ENCODE data around the gene TMEM178B.
"Not testable (repeated sequence)": the region's sequence is repeated elsewhere in the genome, so short reads cannot be mapped to it uniquely, and the experiment has no call there.

TMEM178B gene

DNA sequence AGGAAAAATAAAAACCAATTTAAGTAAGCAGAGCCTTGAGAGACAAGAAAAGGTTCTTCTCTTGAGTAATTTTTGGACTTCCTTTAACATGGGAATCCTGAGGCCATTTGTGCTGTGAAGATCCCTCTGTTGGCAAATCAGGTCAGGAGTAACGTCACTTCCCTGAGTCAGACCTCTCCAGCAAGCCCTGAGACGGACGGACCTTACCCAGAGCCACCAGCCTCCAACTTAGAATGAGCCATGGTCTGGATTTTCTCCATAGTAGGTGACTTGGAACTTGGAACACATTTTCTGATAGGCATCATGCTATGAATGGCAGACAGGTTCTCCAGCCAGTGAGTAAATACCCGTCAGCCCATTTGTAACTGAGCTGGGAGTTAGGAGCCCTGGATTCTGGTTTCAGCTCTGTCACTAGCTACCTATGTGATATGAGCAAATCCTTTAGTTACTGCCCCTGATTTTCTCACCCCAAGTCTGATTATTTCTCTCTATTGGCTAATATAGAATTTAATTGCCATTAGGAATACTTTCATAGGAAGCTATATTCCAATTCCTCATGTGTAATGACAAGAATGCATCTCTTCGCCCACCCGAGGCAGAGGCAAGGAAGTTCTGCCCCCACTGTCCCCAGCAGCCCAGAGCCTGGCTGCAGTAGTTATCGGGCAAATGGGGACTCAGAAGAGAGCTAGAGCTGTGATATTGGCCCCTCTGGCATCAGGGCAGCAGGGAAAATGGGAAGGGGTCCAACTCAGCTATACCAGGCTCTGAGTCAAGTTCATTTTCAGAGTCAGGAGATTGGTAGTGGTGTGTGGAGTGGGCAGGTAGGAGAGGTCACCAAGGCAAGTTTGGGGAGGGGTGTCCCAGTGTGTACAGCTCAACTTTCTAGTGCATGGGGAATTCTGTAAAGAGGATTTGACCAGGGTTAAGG is 323.6 kb downstream of the TMEM178B start:
- TF ChIP-seq ZNF274 (IDR thresholded peaks at IDR 0.05; ENCODE audit: low read depth, low read length), result no peak
- no peak overlapping the region for H3K4me3 ChIP-seq (ENCODE audit: low read length)

GRCh38 chr7:141400356-141400755 is 326.5 kb downstream of the TMEM178B start:
- no peak for TF ChIP-seq ZNF274 (IDR thresholded peaks at IDR 0.05; ENCODE audit: low read depth, low read length)
- H3K4me3 ChIP-seq (ENCODE audit: low read length), result no peak overlapping the region

DNA sequence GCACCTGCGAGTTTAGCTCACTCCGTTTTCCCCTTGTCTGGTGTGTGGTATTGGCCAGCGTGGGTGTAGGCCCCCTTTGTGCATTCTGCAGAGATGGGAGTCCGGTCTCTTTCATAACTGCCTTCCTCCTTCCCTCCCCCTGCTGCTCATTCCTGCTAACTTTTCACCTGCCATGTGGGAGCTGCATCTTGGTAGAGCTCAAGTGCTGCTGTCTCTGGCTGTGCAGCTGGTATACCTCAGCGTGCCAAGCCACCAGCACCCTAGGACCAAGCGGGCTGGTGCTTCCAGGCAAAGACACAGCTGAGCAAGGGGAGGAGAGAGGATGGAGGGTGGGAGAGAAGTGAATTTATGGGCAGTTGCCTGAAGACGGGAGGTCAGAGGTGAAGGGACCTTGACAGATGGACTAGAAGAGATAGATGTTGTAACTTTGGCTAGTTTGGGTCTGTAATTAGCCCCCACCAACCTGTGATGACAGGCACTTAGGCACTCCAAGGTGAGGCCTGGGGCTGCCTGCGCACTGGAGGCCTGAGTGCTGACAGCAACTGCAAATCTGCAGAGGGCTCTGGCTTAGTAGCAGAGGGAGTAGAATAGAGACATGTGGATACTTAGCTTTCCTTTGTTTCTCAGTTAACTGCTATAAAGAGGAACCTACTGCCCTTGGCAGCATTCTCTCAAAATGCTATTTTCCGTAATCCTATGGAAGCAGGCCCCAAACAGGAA is 328.6 kb downstream of the TMEM178B start:
- TF ChIP-seq ZNF274 (IDR thresholded peaks at IDR 0.05; ENCODE audit: low read depth, low read length), result no peak
- H3K4me3 ChIP-seq (ENCODE audit: low read length), result no peak overlapping the region

- H3K4me3 ChIP-seq (ENCODE audit: low read length), result not testable (repeated sequence)
These were observed 330.0 kb downstream of the TMEM178B start for GRCh38 chr7:141403846-141404245.

GRCh38 chr7:141406347-141406746 is 332.5 kb downstream of the TMEM178B start:
- H3K4me3 ChIP-seq (ENCODE audit: low read length), result no peak overlapping the region
- no peak for TF ChIP-seq ZNF274 (IDR thresholded peaks at IDR 0.05; ENCODE audit: low read depth, low read length)

DNA sequence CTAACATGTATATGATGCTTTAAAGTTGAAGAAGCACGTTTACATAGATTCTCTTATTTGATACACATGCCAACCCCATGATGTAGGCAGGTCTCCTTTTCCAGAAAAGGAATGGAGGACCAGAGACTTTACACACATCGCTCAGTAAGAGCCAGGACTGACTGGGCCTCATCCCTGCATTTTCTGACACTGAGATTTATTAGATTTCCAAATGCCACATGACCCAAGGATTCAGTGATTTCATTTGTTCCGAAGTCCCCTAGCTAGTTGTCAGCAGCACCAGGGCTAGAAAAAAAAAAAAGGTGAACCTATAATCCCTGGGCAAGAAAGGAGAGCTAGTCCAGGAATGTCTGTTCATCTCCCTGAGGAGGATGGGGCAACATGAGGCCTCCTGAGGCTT is 334.0 kb downstream of the TMEM178B start:
- no peak for TF ChIP-seq ZNF274 (IDR thresholded peaks at IDR 0.05; ENCODE audit: low read depth, low read length)
- no peak overlapping the region for H3K4me3 ChIP-seq (ENCODE audit: low read length)

- TF ChIP-seq ZNF274 (IDR thresholded peaks at IDR 0.05; ENCODE audit: low read depth, low read length), result no peak
- no peak overlapping the region for H3K4me3 ChIP-seq (ENCODE audit: low read length)
These were observed 334.6 kb downstream of the TMEM178B start for GRCh38 chr7:141408440-141408839.

DNA sequence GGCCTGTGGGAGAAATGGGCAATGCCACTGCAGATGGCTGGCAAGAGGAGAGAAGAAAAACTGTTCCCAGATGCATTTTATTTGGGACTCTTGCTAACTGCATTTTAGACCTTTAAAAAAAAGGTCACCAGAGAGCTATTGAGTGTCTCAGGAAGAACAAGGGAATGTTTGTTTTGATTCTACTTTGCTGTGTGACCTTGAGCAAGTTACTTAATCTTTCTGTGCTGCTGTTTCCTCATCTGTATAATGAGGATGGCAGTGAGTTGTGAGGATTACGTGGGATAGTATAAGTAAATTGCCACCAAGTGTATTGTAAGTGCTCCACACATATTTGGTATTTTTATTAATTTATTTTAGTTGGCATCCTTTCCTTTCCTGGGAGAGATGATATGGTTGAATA is 335.4 kb downstream of the TMEM178B start:
- H3K4me3 ChIP-seq (ENCODE audit: low read length), result no peak overlapping the region
- no peak for TF ChIP-seq ZNF274 (IDR thresholded peaks at IDR 0.05; ENCODE audit: low read depth, low read length)

GRCh38 chr7:141409801-141410329 is 336.0 kb downstream of the TMEM178B start:
- no peak for TF ChIP-seq ZNF274 (IDR thresholded peaks at IDR 0.05; ENCODE audit: low read depth, low read length)
- H3K4me3 ChIP-seq (ENCODE audit: low read length), result no peak overlapping the region

DNA sequence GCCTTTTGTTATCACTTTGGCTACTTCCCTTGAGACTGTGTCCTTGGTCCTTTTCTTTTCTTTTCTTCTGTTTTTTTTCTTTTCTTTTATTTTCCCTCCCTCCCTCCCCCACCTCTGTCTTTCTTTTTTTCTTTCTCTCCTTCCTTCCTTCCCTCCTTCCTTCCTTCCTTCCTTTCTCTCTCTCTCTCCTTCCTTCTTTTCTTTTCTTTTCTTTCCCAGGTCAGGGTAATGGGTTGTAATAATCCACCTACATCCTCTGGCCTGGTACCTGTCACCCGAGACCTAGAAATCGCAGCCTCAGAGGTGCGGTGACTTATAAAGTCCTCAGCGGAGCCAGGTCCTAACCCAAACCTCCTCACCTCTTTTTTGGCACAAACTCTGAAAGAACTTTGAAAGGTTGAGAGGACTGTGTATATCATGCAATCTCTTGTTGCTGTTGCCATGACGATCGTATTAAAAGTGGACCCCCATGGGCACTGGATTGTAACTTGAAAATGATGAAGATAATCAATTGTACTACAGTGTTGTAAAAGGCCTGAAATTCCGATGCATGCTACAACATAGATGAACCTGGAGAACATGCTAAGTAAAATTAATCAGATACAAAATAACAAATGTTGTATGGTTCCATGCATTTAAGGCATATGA is 336.6 kb downstream of the TMEM178B start:
- no peak for TF ChIP-seq ZNF274 (IDR thresholded peaks at IDR 0.05; ENCODE audit: low read depth, low read length)
- H3K4me3 ChIP-seq (ENCODE audit: low read length), result no peak overlapping the region

DNA sequence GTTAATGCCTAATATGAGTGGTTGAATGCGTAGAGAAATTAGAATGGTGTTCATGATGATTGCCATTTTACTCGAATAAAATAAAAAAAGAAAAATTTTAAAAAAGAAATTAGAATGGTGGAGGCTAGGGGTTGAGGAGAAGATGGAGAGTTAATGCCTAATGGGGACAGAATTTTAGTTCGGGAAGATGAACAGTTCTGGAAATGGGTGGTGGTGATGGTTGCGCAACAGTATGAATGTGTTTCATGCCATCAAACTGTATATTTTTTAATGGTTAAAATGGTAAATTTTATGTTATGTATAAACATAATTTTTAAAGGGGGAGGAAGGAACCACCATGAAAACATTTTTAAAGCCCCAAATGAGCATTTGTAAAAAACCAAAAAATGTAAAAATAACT is 337.3 kb downstream of the TMEM178B start:
- H3K4me3 ChIP-seq (ENCODE audit: low read length), result no peak overlapping the region
- no peak for TF ChIP-seq ZNF274 (IDR thresholded peaks at IDR 0.05; ENCODE audit: low read depth, low read length)

DNA sequence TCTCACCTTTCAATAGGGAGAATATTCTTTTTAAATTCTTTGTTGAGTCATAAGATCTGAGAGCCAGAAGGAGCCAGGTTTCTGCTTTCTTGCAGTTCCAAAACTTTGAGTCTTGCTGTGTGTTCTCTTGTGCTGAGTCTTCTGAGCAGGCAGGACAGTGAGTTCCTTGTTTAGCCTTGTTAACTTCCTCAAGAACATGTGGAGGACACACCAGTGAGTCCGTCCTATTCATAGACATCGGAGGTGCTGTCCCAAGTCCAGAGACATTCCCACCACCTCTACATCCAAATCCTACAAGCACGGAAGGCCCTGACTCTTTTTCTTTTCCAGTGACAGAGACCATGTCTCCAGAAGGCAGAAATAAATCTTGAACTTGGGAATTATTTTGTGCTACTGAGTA is 342.1 kb downstream of the TMEM178B start:
- H3K4me3 ChIP-seq (ENCODE audit: low read length), result no peak overlapping the region
- no peak for TF ChIP-seq ZNF274 (IDR thresholded peaks at IDR 0.05; ENCODE audit: low read depth, low read length)

- H3K4me3 ChIP-seq (ENCODE audit: low read length), result no peak overlapping the region
- TF ChIP-seq ZNF274 (IDR thresholded peaks at IDR 0.05; ENCODE audit: low read depth, low read length), result no peak
These were observed 342.9 kb downstream of the TMEM178B start for GRCh38 chr7:141416650-141417270.

DNA sequence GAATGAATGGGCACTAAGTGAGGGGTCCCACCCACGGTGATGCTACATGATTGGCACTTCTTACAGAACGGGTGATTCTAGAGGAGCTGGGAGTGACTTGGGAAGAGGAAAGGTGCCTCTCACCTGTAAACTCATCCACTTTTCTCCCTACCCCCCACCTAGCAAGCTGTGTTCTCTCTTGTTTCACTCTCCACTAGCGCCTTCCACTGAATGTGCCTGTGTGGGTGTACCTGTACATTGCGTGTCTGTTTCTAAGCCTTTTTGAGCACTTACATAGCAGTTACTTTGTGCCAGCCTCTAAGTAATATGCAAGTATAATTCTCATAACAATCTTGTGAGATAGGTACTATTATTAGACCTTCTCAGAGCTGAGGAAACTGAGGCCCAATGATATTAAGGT is 343.6 kb downstream of the TMEM178B start:
- no peak for TF ChIP-seq ZNF274 (IDR thresholded peaks at IDR 0.05; ENCODE audit: low read depth, low read length)
- H3K4me3 ChIP-seq (ENCODE audit: low read length), result no peak overlapping the region

All from GM08714 (cell line).